ENCODE data around the gene SLC6A2.

DNA sequence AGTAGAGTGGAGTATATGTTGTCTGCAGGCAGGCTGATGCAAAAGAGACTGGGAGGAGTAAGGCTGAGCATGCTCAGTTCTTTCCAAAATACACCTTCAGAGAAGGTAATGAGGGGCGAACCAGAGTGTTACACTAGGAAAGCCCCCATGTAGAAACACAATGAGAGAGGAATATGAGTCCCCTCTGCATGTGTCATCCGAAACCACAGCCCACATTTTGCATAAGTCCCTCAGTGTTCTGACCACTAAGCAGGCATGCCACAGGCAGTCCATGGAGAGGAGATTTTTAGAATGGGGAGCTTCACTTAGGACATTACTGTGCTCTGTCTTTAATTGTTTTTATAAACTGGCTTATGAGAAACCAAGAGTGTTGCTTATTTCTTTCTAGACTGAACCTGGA lies 32.0 kb downstream of the SLC6A2 start:
- TF ChIP-seq CTCF (IDR thresholded peaks at IDR 0.05; ENCODE audit: borderline replicate concordance, extremely low read depth, low read length, poor library complexity, severe bottlenecking): no peak
- TF ChIP-seq EZH2 (IDR thresholded peaks at IDR 0.05; ENCODE audit: borderline replicate concordance, low read depth, low read length, severe bottlenecking): no peak

All from DND-41 (cell line).